ENCODE measurements around the gene SIGLEC10.
"Not testable (repeated sequence)": the region's sequence is repeated elsewhere in the genome, so short reads cannot be mapped to it uniquely, and the experiment has no call there.

Gene SIGLEC10

GRCh38 chr19:51427201-51427600 is 9.8 kb upstream of the SIGLEC10 start:
- peaks cover 19% of the 10 kb centered on the region for H3K27me3 ChIP-seq
- no peaks in the 10 kb centered on the region for H3K4me1 ChIP-seq
- no peak for DNase-seq
- H3K4me3 ChIP-seq (ENCODE audit: low read depth, low read length) = no peak overlapping the region
- no peaks in the 10 kb centered on the region for H3K9me3 ChIP-seq
- H3K36me3 ChIP-seq = no peaks in the 10 kb centered on the region
- no peak for TF ChIP-seq CTCF (IDR thresholded peaks at IDR 0.05; ENCODE audit: low read depth, low read length)

GRCh38 chr19:51422053-51422448 is 4.6 kb upstream of the SIGLEC10 start:
- no peaks in the 10 kb centered on the region for H3K36me3 ChIP-seq
- H3K4me1 ChIP-seq = no peaks in the 10 kb centered on the region
- TF ChIP-seq CTCF (IDR thresholded peaks at IDR 0.05; ENCODE audit: low read depth, low read length) = peak; percentile 97
- no peaks in the 10 kb centered on the region; the same call in 1 of the 2 replicates for H3K27me3 ChIP-seq
- H3K4me3 ChIP-seq (ENCODE audit: low read depth, low read length) = no peak overlapping the region
- H3K9me3 ChIP-seq = no peaks in the 10 kb centered on the region
- peak; percentile 84 for DNase-seq

GRCh38 chr19:51421229-51422052 is 4.0 kb upstream of the SIGLEC10 start:
- H3K27me3 ChIP-seq = no peaks in the 10 kb centered on the region; the same call in 1 of the 2 replicates
- no peak overlapping the region for H3K4me3 ChIP-seq (ENCODE audit: low read depth, low read length)
- no peak for TF ChIP-seq CTCF (IDR thresholded peaks at IDR 0.05; ENCODE audit: low read depth, low read length)
- no peak for DNase-seq
- no peaks in the 10 kb centered on the region for H3K9me3 ChIP-seq
- no peaks in the 10 kb centered on the region for H3K36me3 ChIP-seq
- no peaks in the 10 kb centered on the region for H3K4me1 ChIP-seq

- H3K9me3 ChIP-seq; H3K27me3 ChIP-seq; H3K4me1 ChIP-seq; H3K4me3 ChIP-seq (ENCODE audit: low read depth, low read length); H3K36me3 ChIP-seq; DNase-seq: not testable (repeated sequence)
Observed at GRCh38 chr19:51420511-51420910, 3.1 kb upstream of the SIGLEC10 start.

GRCh38 chr19:51418707-51419106 is 1.3 kb upstream of the SIGLEC10 start:
- Histone ChIP-seq H3K4me3 (ENCODE audit: low read depth, low read length) (no peak overlapping the region), H3K9me3 (no peaks in the 10 kb centered on the region), H3K36me3 (no peaks in the 10 kb centered on the region), H3K4me1 (no peaks in the 10 kb centered on the region), H3K27me3 (0 out of 2 replicates have a peak, but pooled peaks cover 2% of the 10 kb centered on the region)
- TF ChIP-seq CTCF (IDR thresholded peaks at IDR 0.05; ENCODE audit: low read depth, low read length) = no peak
- DNase-seq = no peak

- Histone ChIP-seq H3K27me3 (0 out of 2 replicates have a peak, but pooled peaks cover 2% of the 10 kb centered on the region), H3K4me1 (no peaks in the 10 kb centered on the region), H3K4me3 (ENCODE audit: low read depth, low read length) (no peak overlapping the region), H3K36me3 (no peaks in the 10 kb centered on the region), H3K9me3 (no peaks in the 10 kb centered on the region)
- no peak for TF ChIP-seq CTCF (IDR thresholded peaks at IDR 0.05; ENCODE audit: low read depth, low read length)
- DNase-seq = no peak
Observed at GRCh38 chr19:51417810-51418157, 342 bp upstream of the SIGLEC10 start.

GRCh38 chr19:51416422-51416821 is 1.0 kb downstream of the SIGLEC10 start:
- H3K27me3 ChIP-seq; H3K36me3 ChIP-seq; H3K4me1 ChIP-seq; H3K9me3 ChIP-seq; DNase-seq; H3K4me3 ChIP-seq (ENCODE audit: low read depth, low read length): not testable (repeated sequence)

Measured in BE2C (cell line).